Suprapubic skin (tissue), 4 donors: ENCODE measurements around the gene KCNAB2.

Experiments
- EP300 ChIP-seq: sonication (generic); formaldehyde crosslinking; IDR thresholded peaks from one replicate; pipeline ENCODE4 v1.6.1; 2017; ENCODE audit warnings: antibody characterized with exemption
- POLR2AphosphoS5 ChIP-seq, 3 donors: sonication (generic); formaldehyde crosslinking; IDR thresholded peaks; one replicate each; pipeline ENCODE4 v1.6.1; 2017; ENCODE audit warnings: antibody characterized with exemption in 3 of 3
- TF ChIP-seq, protein P1 (sequence below), 2 donors: fragments of 200-600 bp in 1 of 2; fragments of 450-650 bp in 1 of 2; sonication (generic) in 1 of 2; IDR thresholded peaks; one replicate each; pipeline ENCODE4 v1.5.1; 2016 to 2019; ENCODE audit warnings: antibody characterized with exemption in 2 of 2, mild to moderate bottlenecking in 1 of 2, moderate library complexity in 1 of 2

GRCh38 chr1:5996641-5997270 is 48.9 kb upstream of the KCNAB2 start:
- TF ChIP-seq EP300, result no peak
- TF ChIP-seq, protein P1, sequence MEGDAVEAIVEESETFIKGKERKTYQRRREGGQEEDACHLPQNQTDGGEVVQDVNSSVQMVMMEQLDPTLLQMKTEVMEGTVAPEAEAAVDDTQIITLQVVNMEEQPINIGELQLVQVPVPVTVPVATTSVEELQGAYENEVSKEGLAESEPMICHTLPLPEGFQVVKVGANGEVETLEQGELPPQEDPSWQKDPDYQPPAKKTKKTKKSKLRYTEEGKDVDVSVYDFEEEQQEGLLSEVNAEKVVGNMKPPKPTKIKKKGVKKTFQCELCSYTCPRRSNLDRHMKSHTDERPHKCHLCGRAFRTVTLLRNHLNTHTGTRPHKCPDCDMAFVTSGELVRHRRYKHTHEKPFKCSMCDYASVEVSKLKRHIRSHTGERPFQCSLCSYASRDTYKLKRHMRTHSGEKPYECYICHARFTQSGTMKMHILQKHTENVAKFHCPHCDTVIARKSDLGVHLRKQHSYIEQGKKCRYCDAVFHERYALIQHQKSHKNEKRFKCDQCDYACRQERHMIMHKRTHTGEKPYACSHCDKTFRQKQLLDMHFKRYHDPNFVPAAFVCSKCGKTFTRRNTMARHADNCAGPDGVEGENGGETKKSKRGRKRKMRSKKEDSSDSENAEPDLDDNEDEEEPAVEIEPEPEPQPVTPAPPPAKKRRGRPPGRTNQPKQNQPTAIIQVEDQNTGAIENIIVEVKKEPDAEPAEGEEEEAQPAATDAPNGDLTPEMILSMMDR (IDR thresholded peaks at IDR 0.05), result no peak
- TF ChIP-seq POLR2AphosphoS5 (IDR thresholded peaks at IDR 0.05), result no peak
